Endometrium (tissue), 2 donors: Measurements from ENCODE around the gene AIG1.
"Not testable (repeated sequence)": the region's sequence is repeated elsewhere in the genome, so short reads cannot be mapped to it uniquely, and the experiment has no call there.

Experiments used
- FAIRE-seq: peaks from 2 replicates; lab custom pipeline; 2012; peaks lifted over from hg19 to GRCh38; lab: Jason Lieb, UNC
- donor health status: control.
- donor health status: control.

The AIG1 gene

GRCh38 chr6:143127941-143128680 is 67.4 kb downstream of the AIG1 start:
- FAIRE-seq = no peak

DNA sequence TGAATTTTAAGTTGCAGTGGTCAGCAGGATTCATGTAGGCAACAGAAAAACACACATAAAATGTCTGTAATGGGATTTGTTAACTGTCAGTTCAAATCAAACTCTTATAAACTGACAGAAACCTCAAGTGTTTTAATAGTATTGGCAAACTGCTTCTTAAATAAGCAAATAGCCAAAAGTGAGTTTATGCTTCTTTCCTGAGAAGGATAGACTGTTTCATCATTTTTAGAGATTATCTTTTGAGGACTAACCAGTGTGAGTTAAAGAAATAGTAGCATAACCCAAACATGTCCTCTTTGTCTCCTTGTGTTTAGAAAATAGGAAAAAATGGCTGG is 68.0 kb downstream of the AIG1 start:
- FAIRE-seq = no peak

GRCh38 chr6:143130928-143131327 is 70.2 kb downstream of the AIG1 start:
- FAIRE-seq = no peak

- no peak for FAIRE-seq
Observed at GRCh38 chr6:143135325-143135724, 74.6 kb downstream of the AIG1 start.

DNA sequence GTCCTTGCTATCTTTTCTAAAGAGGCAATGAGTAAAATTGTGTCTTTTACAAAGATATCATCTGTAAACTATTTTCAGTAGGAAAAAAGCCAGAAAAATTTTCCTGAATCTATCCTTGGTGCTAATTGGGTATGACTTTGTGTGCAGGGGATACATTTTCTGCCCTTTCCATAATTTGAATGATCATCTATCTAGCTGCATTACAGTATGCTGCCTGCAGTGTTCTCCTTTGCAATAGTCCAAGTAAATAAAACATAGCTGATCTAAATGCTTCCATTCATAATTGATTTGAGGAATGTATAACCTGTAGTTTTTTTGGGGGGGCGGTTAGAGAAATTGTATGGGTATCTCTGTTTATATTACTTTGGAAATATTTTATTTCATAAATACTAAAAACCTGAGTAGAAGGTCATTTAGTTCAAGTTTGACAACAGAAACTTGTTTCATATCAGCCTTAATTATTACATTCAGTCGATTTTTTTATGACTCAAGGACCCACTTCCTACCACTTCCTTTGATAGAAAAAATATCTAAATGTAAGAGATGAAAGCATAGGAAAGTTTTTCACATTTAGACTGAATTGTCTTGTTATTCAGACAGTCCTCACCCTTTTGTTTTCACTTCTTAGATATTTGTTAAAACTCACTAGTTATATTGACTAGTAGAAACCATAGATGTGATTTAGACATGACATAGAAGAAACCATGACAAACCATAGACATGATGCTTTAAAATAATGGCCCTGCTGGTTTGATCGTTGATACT is 75.3 kb downstream of the AIG1 start:
- FAIRE-seq = no peak

GRCh38 chr6:143136647-143137046 is 76.0 kb downstream of the AIG1 start:
- FAIRE-seq = no peak

- FAIRE-seq = no peak
Observed at GRCh38 chr6:143139239-143139784, 78.6 kb downstream of the AIG1 start.

DNA sequence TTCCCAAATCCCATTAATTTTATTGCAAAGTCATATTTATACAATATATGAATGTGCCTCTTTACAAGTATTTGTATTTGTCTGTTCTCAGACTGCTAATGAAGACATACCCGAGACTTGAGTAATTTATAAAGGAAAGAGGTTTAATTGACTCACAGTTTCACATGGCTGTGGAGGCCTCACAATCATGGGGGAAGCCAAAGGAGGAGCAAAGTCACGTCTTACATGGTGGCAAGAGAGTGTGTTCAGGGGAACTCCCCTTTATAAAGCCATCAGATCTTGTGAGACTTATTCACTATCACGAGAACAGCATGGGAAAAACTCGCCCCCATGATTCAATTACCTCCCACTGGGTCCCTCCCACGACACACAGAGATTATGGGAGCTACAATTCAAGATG is 79.2 kb downstream of the AIG1 start:
- FAIRE-seq = not testable (repeated sequence)

GRCh38 chr6:143140767-143141166 is 80.1 kb downstream of the AIG1 start:
- no peak for FAIRE-seq

DNA sequence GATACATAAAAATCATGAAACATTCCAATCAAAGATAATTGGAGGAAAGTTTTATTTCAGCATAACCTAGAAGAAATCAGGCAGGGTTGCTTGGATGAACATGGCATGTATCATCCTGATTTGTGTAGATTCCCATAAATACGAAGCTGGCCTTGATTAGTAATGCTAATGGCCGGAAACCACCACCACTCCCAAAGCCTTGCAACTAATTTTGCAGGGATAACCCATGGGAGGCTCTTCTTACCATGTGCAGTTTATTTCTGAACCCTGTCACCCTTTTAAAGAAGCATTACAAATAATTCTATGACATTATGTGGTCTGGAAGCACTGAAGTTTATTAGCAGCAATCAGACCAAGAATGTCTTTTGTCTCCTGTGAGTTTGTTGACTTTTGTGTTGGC is 80.8 kb downstream of the AIG1 start:
- no peak for FAIRE-seq

DNA sequence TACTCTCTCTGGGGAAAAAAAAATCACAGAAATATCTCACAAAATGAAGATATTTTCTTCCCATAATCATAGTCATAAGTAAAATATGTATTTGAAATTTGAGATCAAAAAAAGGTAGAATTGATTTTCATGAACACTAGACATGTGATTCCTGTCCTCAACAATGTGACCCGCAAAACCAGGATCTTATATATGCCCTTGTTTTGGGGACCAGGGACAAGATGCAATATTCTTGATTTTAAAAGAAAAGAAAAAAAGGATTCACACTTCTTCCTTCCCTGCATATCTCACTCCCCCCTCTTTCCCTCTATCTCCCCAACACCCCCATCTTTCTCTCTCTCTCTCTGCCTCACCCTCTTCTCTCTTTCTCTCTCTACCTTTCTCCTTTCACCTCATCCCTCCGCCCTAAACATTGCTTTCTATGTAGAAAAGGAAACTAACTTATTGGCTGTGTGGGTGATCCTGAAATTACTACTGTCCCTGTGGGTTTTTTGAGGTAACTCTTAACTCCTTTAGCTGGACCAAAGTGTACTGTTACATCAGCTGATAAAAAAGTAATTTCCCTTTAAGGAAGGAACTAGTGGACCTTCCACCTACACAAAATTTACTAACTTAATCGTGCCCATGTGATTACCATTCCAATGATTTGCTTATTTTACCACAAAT is 85.6 kb downstream of the AIG1 start:
- FAIRE-seq = no peak

DNA sequence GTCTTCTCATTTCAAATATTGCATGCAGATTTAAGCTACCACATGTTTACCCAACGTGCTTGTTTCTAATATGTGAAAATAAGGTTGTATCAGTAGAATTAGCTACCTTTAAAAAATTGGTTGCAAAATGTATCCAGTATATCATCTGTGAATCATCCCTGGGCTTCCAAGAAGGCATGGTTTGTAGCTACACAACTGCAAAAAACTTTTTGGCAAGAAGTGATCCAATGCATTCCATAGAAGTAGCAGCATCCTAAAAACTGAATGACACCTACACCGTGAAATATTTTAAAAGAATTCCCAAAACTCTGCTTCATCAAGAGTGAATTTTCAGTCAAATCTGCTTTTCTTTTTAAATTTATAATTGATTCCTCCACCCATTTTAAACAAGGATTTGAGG is 89.1 kb downstream of the AIG1 start:
- no peak for FAIRE-seq

- no peak for FAIRE-seq
Observed at GRCh38 chr6:143150281-143150680, 89.6 kb downstream of the AIG1 start.

GRCh38 chr6:143151381-143151780 is 90.7 kb downstream of the AIG1 start:
- no peak for FAIRE-seq

GRCh38 chr6:143155681-143156080 is 95.0 kb downstream of the AIG1 start:
- FAIRE-seq = no peak

GRCh38 chr6:143157131-143157530 is 96.4 kb downstream of the AIG1 start:
- FAIRE-seq = no peak

DNA sequence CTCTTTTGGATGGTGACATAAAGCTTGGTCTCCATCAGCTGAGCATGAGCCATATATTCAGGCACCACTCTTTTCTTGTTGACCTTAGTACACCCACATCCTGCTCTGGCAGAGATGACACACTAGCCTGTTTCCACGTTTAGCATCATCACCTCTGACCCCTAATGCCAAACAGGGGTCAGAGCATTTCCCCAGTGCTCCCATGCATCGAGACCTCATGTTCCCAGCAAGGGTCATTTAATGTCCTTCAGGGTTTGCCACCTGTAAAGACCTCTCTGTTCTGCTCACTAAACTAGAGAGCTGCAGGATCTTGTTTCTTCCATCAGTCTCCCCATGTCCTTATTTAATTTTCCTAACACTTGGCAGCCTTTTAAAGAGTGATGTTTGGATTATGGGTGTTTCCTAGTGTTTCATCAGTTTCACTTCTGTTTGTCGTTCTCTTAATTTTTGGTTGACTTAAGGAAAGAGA is 97.5 kb downstream of the AIG1 start:
- FAIRE-seq = no peak

- no peak for FAIRE-seq
Observed at GRCh38 chr6:143159001-143159400, 98.3 kb downstream of the AIG1 start.

DNA sequence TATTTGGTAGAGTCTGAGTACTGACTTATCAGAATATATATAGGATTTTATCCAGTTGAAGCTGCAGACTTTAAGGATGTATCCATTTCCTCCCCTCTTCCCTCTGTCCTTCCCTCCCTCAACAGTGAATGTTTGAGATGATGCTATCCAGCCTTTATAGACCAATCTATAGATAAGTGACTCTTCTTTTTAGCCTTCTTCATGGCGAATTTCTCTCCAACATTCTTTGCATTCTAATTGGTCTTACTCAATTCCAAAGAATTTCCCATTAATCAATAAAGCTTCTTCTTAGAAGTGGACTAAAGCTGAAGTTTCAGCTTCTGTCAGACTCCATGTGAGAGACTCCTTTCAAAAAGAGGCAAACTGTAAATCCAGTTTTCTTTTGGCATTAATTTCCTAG is 99.3 kb downstream of the AIG1 start:
- no peak for FAIRE-seq

DNA sequence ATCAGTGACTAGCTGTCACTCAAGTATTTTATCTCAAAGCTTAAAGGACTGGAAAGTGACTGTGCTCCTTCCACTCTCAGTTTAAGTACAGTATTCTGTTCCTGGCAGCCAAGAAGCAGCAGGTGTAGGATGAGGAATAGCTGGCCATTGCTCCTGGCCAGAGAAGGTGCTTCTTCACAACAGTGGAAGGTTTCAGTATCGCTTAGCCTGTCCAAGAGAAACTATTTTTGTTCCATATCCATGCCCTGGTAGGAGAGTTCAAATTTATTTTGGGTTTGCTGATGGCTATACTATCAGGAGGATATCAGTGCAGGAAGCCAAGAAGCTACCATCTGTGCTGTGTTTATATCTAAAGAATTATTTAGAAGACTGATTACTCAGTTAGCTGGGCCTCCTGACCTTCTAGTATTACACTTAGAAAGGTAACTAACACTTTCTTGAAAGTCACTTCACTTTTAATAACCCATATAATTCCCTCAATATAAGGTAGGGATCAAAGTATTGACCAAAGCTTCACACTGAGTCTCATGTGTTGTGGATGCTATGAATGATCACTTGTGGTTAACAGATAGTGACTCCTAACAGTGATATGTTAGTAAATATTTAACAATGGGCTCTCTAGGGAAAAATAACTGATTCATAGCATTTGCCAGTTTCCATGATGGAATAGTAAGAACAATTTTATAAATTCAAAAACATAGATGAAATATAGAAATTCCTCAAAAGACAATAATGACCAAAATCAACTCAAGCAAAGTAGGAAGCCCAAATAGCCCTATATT is 99.9 kb downstream of the AIG1 start:
- no peak for FAIRE-seq

DNA sequence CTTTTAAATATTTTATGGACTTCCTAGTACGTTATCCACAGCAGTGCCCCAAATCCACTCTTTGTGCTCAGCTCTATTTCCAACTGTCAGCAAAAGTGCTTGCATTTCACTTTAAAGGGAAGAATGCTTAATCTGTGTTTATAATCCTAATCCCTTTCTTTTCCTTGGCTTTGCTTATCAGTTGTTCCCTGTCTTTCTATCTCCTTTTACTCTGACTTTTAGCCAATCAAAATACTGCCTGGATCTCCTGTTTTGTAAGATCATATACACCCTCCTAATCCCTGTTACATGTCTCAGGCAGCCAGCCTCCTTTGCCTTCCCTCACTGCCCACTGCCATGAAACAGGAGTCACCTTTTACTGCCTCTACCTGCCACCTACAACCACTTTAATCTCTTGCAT is 102.9 kb downstream of the AIG1 start:
- FAIRE-seq = no peak

- no peak for FAIRE-seq
Observed at GRCh38 chr6:143164565-143165105, 103.9 kb downstream of the AIG1 start.
